ENCODE measurements around the gene MRGPRG. TPM values are rescaled to one million over a fixed set of nuclear protein-coding genes. Genes with fewer than 3 reads are reported as not detected.

The MRGPRG gene
- polyA plus RNA-seq, 1 donor (not counting 4 experiments of a cell fraction or from before 2014, with no cell fraction given) = not detected

DNA sequence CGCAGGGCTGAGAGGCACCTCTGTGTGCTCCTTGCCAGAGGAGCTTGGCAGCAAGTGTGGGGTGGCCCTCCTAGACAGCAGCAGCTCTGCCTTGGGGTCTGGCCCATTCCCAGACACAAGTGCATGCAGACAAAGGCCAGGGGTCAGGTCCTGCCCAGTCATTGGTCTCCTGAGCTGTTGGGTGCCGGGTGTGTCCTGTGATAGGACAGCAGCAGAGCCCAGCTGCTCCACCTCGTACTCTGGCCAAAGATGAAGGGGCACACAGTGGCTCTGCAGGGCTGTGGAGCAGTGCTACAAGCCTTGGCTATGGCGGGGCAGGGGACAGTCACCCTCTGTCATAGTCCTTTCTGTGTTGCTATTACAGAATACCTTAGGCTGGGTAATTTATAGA is 36.2 kb downstream of the MRGPRG start:
- no peak for DNase-seq (ENCODE audit: low read depth, low spot score)
- Histone ChIP-seq H4K20me1 (ENCODE audit: control insufficient read depth, extremely low read depth, insufficient read depth, low read length) (no peaks in the 10 kb centered on the region), H3K27me3 (ENCODE audit: control insufficient read depth, extremely low read depth, insufficient read depth, low read length) (no peaks in the 10 kb centered on the region), H3K27ac (ENCODE audit: control insufficient read depth, insufficient read depth, low read length) (no peak overlapping the region), H3K4me1 (ENCODE audit: control insufficient read depth, extremely low read depth, insufficient read depth, low read length) (no peaks in the 10 kb centered on the region), H3K9me1 (ENCODE audit: control insufficient read depth, extremely low read depth, insufficient read depth, low read length) (no peaks in the 10 kb centered on the region), H3K9ac (ENCODE audit: control insufficient read depth, extremely low read depth, insufficient read depth, low read length) (no peak overlapping the region), H3K4me3 (ENCODE audit: control insufficient read depth in 2 of 3, extremely low read depth in 1 of 3, insufficient read depth in 2 of 3, low read depth in 1 of 3, low read length in 3 of 3) (no peak overlapping the region), H3K79me2 (ENCODE audit: control insufficient read depth, insufficient read depth, low read length) (no peaks in the 10 kb centered on the region), H3K4me2 (ENCODE audit: control insufficient read depth, extremely low read depth, insufficient read depth, low read depth, low read length) (no peak overlapping the region), H3K9me3 (ENCODE audit: control insufficient read depth, low read depth, low read length) (no peaks in the 10 kb centered on the region), H3K36me3 (ENCODE audit: control insufficient read depth in 2 of 2, extremely low read depth in 1 of 2, insufficient read depth in 2 of 2, low read length in 2 of 2) (no peaks in the 10 kb centered on the region), H2AFZ (ENCODE audit: control insufficient read depth, low read length) (no peak overlapping the region)
- dilution Hi-C loops (cut with MboI; ENCODE audit: extremely low pct_ligation_motif_present, low sequenced_read_pairs) = no loop called here
- TF ChIP-seq, protein P1, sequence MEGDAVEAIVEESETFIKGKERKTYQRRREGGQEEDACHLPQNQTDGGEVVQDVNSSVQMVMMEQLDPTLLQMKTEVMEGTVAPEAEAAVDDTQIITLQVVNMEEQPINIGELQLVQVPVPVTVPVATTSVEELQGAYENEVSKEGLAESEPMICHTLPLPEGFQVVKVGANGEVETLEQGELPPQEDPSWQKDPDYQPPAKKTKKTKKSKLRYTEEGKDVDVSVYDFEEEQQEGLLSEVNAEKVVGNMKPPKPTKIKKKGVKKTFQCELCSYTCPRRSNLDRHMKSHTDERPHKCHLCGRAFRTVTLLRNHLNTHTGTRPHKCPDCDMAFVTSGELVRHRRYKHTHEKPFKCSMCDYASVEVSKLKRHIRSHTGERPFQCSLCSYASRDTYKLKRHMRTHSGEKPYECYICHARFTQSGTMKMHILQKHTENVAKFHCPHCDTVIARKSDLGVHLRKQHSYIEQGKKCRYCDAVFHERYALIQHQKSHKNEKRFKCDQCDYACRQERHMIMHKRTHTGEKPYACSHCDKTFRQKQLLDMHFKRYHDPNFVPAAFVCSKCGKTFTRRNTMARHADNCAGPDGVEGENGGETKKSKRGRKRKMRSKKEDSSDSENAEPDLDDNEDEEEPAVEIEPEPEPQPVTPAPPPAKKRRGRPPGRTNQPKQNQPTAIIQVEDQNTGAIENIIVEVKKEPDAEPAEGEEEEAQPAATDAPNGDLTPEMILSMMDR (optimal IDR thresholded peaks at IDR 0.05 in 1 of 3, IDR thresholded peaks at IDR 0.05 in 1 of 3, conservative IDR thresholded peaks at IDR 0.05 in 1 of 3; ENCODE audit: extremely low read depth in 1 of 3, insufficient read depth in 2 of 3, low read length in 3 of 3) = no peak
- TF ChIP-seq EZH2 (IDR thresholded peaks at IDR 0.05; ENCODE audit: low read length) = no peak
- FAIRE-seq = no peak

DNA sequence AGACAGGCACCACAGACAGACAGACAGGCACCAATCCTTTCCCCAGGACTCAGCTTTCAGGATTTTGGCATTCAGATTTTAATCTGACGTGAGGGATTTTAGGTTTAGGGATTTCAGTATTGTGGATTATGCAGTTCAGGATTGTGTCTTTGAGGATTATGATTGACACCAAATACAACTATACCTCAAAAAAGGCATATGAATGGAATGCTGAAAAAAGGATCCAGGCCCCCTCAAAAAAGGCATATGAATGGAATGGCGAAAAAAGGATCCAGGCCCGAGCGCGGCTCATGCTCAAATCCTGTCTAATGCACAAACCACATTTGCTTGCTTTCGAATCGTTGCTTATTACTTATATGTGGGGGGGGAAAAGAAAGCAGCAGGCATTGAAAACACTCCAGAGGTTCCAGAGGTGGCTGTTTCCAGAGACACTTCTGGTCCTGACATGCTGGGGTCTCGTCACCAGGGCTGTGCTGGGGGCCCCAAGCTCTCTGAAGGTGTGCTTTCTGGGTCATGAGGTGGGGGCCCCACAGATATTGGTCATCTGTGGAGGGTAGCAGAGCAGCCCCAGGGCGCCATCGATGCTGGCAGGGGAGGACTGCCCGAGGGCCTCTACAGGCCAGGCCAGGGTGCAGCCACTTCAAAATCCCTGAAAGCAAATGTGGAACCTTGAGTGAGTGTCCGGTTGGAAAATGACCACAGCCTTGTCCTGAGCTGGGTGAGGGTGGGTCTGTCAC is 36.7 kb downstream of the MRGPRG start:
- H3K79me2 ChIP-seq (ENCODE audit: control insufficient read depth, insufficient read depth, low read length) = no peaks in the 10 kb centered on the region
- no peaks in the 10 kb centered on the region for H3K9me1 ChIP-seq (ENCODE audit: control insufficient read depth, extremely low read depth, insufficient read depth, low read length)
- DNase-seq (ENCODE audit: low read depth, low spot score) (no peak), FAIRE-seq (no peak)
- H3K36me3 ChIP-seq (ENCODE audit: control insufficient read depth in 2 of 2, extremely low read depth in 1 of 2, insufficient read depth in 2 of 2, low read length in 2 of 2) = no peaks in the 10 kb centered on the region
- TF ChIP-seq, protein P1 (optimal IDR thresholded peaks at IDR 0.05 in 1 of 3, IDR thresholded peaks at IDR 0.05 in 1 of 3, conservative IDR thresholded peaks at IDR 0.05 in 1 of 3; ENCODE audit: extremely low read depth in 1 of 3, insufficient read depth in 2 of 3, low read length in 3 of 3) = no peak
- TF ChIP-seq EZH2 (IDR thresholded peaks at IDR 0.05; ENCODE audit: low read length) = no peak
- dilution Hi-C loops (cut with MboI; ENCODE audit: extremely low pct_ligation_motif_present, low sequenced_read_pairs) = no loop called here
- H3K27ac ChIP-seq (ENCODE audit: control insufficient read depth, insufficient read depth, low read length) = no peak overlapping the region
- no peaks in the 10 kb centered on the region for H3K27me3 ChIP-seq (ENCODE audit: control insufficient read depth, extremely low read depth, insufficient read depth, low read length)
- no peaks in the 10 kb centered on the region for H4K20me1 ChIP-seq (ENCODE audit: control insufficient read depth, extremely low read depth, insufficient read depth, low read length)
- no peaks in the 10 kb centered on the region for H3K4me1 ChIP-seq (ENCODE audit: control insufficient read depth, extremely low read depth, insufficient read depth, low read length)
- no peak overlapping the region for H3K9ac ChIP-seq (ENCODE audit: control insufficient read depth, extremely low read depth, insufficient read depth, low read length)
- H3K4me2 ChIP-seq (ENCODE audit: control insufficient read depth, extremely low read depth, insufficient read depth, low read depth, low read length) = no peak overlapping the region
- H2AFZ ChIP-seq (ENCODE audit: control insufficient read depth, low read length) = no peak overlapping the region
- no peaks in the 10 kb centered on the region for H3K9me3 ChIP-seq (ENCODE audit: control insufficient read depth, low read depth, low read length)
- H3K4me3 ChIP-seq (ENCODE audit: control insufficient read depth in 2 of 3, extremely low read depth in 1 of 3, insufficient read depth in 2 of 3, low read depth in 1 of 3, low read length in 3 of 3) = no peak overlapping the region

Measured in keratinocyte (primary cell).